NCI-H446 (cell line): ENCODE data around the gene AFAP1.

ENCODE experiments used
- DNase-seq, 2 experiments: peaks; one replicate each; lab custom pipeline; 2025; lab: John Stamatoyannopoulos, UW

AFAP1 gene

DNA sequence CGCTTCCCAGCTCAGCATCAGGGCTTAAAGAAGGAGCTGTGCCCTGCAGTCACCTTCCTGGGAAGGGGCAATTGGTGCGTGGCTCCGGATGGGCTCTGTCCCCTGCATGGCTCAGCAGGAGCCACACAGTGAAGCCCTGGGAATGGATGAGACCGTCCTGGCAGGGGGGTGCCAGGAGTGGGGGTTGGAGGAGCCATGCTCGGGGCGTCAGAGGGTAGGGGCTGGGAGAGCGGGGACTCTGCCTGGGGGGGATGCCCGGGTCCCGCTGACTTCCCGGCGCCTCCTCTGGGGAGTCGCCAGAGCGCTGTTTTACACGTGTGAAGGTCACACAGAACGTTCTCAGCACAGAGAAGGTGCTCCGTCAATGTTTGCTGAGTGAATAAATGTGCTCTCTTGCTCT, 184.1 kb downstream of the AFAP1 start:
- no peak for DNase-seq

DNA sequence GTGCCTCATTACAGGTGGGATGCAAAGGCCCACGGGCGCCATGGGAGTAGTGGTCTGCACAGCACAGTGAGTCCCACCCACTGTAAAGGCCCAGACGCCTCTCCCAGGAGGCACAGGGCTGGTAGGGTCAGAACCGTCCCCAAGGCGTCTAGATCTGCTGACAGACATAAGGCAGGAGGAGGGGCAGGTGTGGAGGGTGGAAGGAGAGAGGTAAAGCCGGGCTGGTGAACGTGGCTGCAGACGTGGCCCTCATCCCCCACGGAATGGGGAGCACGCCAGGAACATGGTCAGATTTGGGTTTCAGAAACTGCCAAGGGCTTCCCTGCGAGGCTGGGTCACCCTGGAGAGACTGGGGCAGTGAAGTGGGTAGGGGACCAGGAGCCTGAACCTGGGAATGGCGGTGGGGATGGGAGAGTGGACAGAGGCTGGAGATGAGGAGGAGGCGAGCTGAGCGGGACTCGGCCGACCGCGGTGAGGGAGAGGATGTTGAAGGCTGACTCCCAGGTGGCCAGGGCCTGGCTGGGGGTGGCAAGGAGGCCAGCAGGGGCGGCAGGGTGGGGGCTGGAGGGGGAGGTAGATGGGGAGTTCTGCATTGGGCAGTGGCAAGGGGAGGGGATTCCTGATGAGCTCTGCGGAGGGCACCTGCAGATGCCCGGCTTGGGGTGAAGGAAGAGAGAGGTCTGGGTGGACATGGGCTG, 184.9 kb downstream of the AFAP1 start:
- DNase-seq: no peak

DNA sequence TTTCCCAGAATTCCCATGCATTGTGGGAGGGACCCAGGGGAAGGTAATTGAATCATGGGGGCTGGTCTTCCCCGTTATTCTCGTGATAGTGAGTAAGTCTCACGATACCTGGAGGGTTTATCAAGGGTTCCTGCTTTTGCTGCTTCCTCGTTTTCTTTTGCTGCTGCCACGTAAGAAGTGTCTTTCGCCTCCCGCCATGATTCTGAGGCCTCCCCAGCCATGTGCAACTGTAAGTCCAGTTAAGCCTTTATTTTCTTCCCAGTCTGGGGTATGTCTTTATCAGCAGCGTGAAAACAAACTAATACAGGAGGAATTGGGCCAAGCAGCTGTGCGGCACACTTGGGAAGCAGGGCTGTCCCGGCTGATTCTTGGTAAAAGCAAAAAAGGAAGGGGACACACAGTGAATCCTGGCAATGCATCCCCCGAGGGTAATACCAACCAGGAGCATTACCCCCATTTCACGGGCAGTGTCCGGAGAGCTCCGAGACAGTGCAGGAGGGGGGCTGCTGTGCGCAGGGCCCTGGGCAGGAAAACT, 185.7 kb downstream of the AFAP1 start:
- DNase-seq: no peak

DNA sequence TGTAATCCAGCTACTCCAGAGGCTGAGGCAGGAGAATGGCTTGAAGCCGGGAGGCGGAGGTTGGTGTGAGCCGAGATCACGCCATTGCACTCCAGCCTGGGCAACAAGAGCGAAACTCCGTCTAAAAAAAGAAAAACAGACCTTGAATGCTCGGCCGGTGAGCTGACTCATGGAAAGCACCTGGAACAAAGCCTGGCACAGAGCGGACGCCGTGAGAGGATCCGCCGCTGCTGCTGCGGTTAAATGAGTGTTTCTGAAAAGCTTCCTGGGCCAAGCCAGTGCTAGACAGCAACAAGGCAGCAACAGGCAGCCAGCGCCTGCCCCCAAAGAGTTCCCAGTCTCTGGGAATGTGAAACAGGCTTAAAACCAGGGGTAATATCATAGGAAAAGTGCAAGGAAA, 186.4 kb downstream of the AFAP1 start:
- no peak for DNase-seq

DNA sequence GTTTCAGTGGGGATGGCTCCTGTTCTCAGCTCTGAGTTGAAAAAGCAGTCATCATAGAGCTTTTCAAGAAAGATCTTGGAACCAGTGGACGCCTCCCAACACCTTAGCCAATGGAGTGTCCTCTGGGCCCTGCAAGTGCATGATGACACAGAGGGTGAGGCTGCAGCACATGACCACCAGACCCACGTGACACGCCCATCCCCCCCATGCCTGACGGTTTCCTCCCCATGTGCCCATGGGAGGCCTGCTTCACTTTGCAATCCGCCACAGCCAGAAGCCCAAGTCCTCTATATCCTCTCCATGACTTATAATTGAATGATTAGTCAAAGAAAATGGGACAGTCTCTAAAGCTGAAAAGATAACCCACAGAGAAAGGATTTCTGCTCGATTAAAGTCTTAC, 187.0 kb downstream of the AFAP1 start:
- DNase-seq: no peak

DNA sequence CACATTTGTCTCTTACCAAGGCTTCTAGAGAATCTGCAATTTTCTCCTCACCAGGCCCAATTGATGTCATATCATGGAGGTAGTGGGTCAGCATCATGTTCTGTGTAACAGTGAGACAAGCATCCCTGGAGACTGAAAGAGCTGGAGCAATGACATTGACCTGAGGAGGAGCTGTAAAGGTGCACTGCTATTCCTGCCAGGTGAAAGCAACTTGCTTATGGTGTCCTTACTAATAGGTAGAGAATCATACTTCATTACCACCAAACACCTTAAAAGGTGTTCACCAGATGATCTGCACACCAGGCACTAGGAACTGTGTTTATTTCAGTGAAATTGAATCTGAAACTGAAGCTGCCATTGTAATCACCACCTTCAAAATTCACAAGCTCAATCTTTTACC, 188.7 kb downstream of the AFAP1 start:
- DNase-seq: no peak

DNA sequence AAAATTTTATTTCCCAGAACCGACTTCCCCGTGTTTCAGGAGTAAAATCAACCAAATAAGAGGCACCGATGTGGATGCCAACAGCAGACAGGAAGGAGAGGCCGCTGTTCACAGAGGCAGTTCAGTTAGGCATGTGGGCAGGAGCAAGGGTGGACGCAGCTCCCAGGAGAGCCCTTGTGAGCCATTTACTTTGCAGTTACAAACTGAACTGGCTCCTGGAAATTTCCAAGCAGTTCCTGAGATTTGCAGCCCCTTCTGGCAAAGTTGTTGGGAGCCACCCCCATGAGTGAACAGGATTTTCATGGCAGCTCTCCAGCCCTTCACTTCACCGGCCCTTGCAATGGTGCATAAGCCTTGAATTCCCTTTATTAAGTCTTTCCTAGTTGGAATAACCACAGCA, 189.1 kb downstream of the AFAP1 start:
- no peak for DNase-seq

DNA sequence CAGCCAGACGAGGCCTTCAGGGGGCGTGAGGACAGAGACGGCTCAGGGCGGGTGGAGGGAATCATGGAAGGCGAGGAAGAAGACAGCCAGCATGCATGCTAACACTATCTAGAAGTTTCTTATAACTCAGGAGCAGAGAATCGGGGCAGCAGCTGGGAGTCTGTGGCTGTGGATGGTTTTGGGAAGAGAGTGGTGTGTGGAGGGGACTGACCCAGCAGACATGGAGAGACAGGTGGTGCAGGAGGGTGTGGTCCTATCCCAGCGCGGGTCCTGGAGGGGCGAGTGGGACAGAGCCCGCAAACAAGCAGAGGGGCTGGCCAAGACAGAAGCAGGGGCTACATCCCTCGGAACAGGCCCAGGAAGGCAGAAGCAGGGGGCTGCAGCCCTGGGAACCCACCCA, 192.1 kb downstream of the AFAP1 start:
- no peak for DNase-seq

DNA sequence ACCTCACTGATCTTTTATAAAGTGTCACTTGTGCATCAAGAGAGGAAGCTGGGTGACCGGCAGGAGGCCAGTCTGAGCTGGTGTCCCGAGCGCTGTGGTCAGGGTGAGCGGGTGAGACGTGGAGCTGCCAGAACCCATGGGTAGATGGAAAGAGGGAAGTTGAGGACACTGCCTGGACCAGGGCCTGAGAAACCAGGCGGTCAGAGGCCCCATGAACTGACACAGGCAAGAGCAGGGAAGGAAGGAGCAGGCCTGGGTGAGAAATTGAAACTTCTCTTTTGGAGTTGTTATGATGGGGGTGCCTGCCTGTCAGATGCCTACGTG, 192.6 kb downstream of the AFAP1 start:
- DNase-seq: no peak

DNA sequence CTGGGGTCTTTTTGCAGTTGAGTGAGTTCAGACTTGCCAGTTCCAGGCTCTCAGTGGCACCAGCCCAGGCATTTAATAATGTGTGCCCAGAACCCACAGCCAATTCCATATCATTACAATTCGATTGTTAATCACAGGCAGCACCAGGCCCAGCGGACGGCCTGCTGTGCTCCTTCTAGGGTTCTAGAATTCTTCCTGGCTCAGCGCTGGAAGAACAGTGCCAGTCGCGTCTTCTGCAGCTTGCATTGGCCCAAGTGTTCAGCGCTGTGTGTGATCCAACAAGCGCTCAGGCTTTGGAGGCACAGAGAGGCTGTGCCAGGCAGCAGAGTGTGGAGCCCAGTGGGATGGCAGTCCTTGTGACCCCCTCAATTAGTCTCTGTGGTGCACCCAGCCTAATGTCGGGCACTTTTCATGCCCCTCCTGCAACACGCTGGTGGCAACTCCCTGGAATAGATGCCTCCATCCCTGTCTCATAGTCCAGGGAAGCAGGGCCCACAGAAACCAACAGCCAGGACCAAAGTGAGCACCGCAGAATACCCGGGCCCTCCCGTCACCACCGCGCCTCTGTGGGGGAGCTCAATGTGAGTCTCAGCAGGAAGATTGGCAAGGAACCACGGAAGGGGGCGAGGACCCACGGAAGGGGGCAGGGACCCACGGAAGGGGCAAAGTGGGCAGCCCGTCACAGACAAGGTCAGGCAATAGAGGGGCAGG, 193.2 kb downstream of the AFAP1 start:
- DNase-seq: peak in 1 of 2 experiments; percentile 16

DNA sequence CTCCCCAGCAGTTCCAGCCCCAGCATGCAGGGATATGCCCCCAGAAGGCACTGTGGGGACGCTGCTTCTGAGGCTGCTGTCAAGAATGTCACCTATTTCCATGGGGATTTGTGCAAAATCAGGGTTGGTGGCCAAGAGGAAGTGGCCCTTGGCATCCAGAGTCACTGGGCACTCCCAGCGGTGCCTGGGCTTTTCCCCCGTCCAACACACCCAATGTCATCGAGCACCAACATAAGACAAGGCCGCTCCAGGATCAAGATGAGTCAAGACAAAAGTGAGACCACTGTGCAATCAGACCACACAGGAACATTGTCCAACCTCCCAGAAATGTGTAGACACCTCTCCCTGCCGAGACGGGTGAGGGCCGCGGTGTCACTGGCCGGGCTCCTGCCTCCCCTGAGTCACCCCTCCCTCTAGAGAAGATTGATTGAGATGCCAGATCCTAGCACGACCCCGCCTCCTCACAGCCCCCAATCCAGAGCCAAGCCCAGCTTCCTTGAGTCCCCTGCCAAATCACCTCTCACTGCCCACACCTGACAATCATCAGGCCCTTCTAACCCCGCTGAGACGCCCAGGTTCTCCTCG, 194.3 kb downstream of the AFAP1 start:
- DNase-seq: no peak

DNA sequence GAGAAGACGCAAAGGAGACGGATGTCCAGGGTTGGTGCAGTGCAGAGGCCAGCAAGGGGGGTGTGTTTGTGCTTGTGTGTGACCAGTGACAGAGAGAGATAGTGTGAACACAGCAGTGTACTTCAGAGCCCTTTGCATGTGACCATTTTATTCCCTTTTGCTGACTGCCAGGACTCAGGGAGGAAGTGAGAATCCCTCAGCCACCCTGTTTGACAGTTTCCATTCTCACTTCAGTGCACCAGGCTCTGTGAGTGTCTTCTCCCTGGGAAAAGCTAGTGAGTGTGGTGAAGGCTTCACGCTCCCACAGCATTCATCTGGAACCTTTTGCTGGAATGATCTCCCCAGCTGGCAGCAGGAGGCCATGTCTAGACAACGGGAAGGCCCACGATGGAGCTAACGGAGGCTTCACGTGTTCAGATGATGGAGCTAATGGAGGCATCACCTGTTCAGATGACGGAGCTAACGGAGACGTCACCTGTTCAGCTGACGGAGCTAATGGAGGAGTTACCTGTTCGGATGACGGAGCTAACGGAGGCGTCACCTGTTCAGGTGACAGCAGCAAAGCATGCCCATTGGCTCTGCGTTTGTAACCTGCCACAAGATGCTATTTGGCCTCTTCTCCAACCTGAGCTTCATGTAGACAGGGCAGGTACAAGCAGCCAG, 195.4 kb downstream of the AFAP1 start:
- no peak for DNase-seq

DNA sequence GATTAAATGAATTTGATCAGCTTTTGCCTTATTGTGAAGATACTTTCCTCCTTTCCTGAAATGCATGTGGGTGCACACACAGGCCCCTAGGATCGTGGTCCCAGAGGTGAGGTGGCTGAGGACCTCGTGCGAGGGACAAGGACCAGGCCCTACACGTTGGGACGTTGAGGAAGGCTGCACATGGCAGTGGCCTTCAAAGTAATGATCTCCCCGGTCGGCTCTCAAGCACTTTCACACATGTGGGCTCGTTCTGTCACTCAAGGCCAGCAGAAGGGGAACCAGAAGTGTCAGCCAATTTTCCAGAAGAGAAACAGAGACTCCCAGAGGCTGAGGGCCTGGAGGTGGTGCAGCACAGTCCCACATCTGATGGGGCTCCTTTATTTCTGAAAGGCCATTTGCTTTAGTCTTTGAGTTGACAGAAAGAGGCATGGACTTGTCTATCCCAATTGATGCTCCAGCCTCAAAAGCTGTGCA, 196.8 kb downstream of the AFAP1 start:
- no peak for DNase-seq

DNA sequence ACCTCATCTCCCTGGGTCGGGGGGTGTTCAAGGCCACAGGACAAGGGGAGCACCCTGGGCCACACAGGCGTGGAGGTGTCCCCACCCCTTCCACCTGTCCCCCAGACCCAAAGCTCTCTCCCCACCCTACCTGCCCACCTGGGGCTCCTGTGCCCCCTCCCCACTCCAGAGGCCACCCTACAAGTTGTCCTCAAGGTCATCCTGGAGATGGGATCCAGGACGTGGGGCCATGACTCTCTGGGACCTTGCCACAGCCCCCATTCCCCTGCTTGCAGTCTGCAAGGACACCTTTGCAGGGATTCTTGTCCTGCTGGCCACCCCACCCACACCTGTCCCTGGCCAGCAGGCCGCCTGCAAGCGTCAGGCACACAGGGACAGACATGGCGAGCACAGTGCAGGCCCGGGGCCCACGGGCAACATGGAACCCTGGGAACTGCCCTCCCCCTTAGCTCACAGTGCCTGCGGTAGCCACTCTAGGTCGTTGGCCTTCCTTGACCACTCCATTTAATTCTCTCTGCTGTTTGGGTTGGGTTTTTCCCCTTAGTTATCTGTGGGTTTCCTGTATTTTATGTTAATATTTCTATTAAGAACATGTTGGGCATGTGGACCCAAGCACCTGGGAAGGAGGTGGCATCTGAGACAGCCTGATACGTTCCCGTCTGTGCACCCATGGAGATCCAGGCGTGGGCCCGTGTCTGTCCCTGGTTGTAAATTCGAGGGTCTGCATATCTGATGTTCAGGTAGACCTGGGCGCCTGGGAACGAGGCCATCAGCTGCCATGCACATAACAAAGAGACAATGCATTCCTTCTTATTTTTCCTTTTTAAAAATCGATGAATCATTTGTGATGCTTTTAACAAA, 197.5 kb downstream of the AFAP1 start:
- no peak for DNase-seq

DNA sequence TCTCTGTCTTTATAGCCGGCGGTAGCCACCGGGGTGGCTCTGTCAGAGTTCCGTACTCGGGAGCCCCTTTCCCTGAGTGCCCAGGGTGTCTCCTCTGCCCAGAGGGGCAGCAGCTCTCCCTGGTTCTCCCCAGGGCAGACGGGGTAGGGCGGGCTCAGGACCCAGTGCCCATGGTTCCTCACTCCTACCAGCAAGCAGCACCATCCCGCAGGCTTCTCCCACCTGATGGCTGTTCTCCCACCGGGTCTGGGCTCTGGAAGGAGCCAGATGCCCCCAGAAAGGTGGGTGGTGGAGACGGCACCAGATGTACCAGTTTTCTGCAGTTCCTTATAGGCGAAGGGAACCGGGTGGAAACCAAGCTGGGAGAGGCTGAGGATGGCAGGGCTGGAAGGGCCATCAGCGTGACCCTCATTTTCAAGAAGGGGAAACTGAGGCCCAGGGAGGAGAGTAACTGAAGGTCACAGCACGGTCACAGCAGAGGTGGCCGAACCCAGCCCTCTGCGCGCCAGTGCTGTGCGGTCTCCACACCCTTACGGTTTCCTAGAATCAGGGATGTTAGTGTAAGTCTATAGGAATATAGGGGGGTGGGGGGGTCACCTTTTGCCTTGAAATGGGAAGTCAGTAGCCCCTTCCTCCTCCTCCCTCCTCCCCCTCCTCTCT, 198.7 kb downstream of the AFAP1 start:
- no peak for DNase-seq

DNA sequence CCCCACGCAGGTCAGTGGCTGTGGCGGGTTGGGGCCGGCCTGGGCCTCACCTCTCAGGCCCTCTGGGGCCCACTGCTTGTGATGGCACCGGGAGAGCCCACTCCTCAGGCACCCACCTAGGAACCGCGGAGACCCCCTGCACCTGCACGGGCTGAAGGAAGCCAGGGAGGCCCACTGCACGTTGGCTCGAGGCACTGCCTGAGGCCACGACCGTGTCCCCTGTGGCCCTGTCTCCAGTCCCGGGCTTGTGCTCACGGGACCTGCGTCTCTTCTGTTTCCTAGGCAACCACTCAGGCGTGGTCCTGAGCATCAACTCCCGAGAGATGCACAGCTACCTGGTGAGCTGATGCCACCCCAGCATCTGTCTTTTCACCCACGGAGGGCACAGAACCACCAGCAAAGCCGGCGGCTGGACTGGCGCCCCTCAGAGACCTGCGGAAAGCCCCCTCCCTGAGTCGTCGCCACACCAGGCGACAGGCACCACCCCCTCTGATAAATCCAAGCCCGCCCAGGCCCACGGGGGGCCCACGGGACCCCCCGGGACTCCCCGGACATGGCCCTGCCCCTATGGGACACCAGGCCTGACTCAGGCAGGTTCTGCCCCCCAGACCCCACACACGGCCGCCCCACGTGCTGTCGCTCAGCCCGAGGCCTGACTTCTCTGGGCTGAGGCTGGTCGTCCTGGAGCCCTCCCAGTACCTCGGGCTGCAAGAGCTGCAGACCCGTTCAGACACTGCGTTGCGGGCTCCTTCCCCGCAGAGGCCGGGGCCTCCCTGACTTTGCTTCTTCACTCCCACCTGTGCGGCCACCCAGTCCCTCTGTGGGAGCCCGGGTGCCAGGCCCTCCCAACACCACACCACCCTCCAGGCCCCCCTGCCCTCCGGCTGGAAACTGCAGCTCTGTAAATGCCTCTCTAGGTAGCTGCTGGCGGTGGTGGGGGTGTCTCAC, 199.5 kb downstream of the AFAP1 start:
- DNase-seq: no peak

DNA sequence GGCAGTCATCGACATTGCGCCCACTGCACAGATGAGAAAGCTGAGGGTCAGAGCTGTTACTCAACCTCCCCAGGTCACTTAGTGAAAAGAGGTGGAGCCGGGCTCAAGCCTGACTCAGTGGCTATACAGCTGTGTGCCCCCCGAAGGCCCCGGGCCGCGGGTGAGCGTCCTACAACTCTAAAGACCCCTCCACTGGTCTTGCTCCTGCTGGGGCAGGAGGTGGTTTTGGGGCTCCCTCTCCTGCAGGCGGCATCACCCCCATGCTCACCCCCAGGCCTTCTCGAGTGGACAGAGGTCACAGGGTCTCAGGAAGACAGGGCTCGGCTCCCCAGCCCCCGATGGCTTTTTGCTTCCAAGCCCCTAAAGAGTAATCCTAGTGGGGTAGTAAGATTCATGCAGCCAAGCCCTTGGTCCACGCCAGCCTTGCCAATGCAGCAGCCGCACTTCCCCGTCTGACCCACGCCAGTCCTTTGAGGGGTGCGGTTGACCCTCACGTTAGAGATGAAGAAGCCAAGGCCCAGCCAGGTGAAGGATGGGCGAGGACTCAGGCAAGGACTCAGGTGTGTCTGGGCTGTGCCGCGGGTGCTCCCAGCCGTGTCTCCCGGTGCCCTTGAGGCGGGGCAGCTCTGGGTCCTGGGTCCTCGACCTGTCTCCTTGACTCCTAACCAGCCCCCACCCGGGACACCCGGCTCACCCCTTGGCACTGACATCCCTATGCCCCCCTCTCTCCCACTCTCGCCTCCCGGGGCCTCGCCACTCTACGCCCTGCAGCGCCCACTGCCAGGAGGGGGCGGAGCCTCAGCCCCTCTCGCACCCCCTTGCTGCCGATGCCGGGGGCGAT, 200.4 kb downstream of the AFAP1 start:
- no peak for DNase-seq

DNA sequence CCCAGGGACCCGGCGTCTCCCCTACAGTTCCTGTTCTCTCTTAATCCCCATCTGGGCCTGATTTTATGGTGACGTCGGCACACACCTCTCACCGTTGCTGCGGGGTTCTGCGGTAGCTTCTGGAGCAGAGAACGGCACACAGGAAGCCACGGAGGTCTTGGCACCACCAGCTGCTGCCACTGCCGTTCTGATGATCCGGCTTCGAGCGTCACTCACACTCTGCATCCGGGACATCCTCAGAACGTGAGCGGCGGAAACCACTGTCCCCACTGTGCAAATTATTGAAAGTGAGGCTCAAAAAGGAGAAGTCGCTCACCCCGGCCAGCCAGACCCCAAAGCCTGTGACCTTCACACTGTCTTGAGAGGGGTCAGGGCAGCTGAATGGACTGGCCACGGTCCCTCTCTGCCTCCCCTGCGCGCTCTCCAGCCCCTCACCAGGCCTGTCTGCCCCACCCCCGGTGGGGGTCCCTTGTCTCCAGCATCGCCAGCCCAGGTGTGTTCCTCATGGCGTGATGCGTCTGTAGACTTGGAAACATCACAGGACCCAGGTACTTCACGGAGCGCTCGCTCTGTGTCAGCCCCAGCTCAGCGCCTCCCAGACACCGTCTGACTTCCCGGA, 201.1 kb downstream of the AFAP1 start:
- DNase-seq: no peak
